HG03558 (cell line): ENCODE data around the gene TIAM2.
A peak's percentile ranks its signal among the peaks of the same experiment; 100 is the strongest.
"Not testable (repeated sequence)": the region's sequence is repeated elsewhere in the genome, so short reads cannot be mapped to it uniquely, and the experiment has no call there.

ENCODE experiments used
- ATAC-seq: cut with Tn5 transposase; IDR thresholded peaks from one replicate; pipeline ENCODE4 v1.9.1; 2021; ENCODE audit warnings: moderate number of reproducible peaks; ENCODE audit not compliant: unreplicated experiment; ENCODE audit errors: extremely low read depth

The TIAM2 gene

DNA sequence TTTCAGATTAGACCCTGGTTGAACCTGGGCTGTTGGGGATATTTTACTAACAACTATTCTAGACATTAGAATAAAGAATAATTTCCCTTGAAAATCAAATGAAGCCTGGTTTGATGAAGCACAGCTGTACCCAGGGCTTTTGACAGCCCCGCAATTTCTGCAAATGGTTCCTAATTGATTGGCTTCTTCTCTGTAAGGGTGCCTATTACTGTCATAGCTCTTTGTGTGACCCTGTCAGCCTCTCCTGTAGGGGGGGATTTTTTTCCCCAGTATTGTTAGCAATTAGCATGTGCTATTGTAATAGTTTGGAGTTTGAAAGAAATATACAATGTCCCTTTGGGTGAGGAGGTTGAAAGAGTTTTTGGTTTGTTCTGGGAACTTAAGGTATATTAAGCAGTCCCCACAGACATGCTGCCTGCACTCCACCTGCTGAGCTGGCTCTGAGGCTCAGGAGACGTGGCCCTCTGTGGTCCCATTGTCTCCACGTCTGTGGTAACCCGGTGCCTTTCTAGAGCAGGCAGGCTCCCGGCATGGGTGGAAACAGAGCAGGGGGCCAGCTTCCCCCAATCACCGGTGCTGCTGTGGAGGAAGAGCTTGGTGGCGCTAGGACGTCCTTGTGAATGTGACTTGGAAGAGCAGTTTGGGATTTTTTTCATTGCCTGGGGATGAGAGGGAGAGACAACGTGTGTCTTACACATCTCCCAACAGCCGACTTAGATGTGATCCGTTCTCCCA lies 221.4 kb downstream of the TIAM2 start:
- ATAC-seq: no peak

DNA sequence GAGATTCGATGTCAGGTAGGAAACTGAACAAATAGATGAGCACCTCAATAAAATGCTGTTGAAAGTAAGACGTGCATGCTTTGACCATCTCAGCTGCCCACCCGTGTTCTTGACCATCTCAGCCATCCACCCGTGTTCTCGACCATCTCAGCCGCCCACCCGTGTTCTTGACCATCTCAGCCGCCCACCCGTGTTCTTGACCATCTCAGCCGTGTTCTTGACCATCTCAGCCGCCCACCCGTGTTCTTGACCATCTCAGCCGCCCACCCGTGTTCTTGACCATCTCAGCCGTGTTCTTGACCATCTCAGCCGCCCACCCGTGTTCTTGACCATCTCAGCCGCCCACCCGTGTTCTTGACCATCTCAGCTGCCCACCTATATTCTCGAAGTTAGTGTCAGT lies 223.6 kb downstream of the TIAM2 start:
- not testable (repeated sequence) for ATAC-seq

DNA sequence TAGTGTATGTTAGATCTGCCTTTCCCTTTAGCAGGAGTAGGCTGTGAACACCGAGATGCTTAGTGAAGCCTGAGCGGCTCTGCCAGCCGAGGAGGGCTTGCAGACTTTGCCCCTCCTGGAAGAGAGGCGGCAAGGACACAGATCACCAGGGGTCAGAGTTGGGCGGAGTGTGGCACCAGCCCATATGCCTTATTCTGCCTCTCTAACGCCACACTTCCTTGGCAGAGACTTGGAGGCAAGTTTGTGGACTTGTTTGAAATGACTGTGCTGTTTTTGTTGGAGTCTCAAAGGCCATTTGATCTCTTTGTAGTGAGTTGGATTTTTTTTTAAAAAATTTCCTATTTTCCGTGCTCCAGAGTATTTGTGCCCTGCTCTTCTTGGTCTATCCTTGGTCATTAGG lies 224.2 kb downstream of the TIAM2 start:
- no peak for ATAC-seq

DNA sequence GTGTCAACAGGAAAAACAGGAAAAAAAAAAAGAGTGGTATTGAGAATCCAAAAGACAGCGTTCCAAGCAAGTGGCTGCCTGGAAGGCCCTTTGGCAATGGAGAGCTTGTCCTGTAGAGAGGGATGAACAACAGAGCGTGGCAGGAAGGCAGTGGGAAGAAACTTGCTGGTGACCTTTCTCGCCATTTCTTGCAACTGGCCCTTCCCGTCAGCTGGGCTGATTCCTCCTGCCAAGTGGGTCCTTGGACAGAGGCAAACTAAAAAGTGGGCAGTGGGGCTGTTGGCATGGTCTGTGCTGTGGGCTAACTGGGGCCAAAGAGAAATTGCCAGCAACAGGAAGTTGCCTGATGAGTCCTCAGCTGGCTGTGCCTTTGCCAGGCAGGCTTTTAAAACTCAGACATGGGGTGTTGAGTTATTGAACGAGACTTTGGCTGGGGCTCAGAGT lies 224.8 kb downstream of the TIAM2 start:
- no peak for ATAC-seq

DNA sequence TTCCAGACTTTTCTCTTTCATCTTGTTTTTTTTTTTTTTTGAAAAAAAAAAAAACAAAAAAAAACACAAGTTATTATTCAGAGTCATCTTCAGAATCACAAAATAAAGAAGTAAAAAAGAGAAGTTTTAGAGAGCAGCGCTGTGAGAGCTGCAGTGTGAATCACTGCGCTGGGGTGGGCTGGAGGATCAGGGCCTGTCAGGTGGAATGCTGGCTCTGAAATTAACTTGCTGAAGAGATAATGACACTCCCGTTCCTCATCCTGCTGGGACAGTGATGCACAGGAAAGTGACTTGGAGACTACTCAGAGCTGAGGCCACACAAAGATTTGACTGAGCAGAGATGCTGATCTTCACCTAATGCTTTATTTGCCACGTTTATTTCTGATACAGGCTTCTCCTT lies 226.0 kb downstream of the TIAM2 start:
- no peak for ATAC-seq

DNA sequence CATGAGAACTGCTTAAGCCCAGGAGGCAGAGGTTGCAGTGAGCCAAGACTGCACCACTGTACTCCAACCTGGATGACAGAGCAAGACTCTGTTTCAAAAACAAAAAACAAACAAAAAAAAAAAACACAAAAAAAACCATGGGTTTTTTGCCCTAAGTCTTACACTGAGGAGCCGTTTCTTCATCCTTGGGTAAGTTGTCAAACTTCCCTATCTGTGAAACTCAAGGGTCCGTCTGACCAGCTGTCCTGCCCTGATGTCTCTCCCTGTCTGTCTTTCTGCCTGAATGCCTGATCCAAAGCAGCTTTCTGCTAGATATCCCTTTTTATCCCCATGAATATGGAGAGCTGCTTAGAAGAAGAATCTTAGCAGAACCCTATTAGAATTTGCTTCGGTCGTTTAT lies 227.4 kb downstream of the TIAM2 start:
- ATAC-seq: no peak

DNA sequence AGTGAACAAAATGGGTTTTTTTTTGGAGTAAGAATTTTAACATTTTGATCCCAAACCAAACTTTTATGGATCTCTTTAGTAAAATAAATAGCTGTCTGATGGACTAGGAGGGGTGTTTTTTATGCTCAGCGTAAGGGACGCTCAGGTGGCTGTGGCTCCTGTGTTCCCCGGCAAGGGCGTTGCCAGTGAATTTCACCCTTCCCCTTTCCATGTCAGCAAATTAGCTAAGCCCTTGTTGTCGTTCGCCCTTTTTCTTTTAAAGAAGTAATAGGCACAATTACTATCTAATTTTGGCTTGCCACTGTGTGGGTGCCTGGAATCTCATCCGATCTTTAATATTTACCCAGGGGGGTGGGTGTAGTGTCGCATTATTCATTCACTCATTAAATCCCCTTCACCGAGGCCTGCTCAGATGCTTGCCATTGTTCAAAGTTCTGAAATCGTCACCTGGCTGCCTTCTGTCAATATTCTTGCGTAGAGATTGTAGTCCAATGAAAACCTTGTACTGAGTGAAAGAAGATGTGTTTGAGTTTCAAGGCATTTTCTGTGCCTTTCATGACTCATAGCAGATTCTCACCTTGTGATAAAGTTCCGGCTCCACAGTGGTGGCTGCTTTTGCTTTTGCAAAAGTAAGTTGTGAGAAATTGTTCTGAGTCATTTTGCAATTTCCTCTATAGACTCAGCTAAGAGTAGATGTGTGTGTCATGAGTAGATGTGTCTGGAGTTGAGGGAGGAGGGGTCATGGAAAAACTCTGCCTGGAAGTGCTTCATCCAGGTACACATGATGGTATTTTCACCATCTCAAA lies 228.7 kb downstream of the TIAM2 start:
- peak; percentile 94 for ATAC-seq

DNA sequence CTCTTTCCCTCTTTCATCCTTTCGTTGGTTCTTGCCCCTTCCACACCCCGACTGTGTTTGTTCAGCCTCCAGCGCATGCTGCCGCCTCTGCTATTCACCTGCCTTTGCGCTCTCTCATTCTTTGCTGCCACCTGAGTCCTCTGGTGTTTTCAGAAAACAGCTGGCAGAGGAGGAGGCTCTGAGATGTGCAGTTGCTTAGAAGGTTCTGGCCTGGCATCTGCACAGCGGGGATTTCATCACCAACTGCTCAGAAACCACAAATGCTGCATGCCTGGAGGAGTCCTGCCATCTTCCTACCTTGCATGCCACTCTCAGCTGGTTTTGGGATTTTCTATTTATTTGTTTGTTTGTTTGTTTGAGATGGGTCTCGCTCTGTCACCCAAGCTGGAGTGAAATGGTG lies 229.5 kb downstream of the TIAM2 start:
- no peak for ATAC-seq

DNA sequence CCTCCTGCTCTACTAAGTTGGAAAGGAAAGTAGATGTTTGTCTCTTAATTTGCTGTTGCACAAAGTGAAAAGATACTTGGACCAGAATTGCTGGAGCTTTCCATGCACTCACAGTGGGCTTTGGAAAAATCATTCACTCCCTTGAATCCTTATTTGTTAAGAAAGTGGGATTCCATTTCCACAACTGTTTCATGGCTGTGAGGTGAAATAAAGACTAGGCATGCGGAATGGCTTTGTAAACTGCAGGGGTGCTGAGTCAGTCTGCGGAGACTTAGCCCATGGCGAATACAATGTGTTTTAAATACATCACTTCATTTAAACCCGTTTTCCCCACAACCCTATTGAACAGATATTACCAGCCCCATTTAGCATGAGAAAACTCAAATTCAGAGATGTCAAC lies 231.9 kb downstream of the TIAM2 start:
- ATAC-seq: no peak

DNA sequence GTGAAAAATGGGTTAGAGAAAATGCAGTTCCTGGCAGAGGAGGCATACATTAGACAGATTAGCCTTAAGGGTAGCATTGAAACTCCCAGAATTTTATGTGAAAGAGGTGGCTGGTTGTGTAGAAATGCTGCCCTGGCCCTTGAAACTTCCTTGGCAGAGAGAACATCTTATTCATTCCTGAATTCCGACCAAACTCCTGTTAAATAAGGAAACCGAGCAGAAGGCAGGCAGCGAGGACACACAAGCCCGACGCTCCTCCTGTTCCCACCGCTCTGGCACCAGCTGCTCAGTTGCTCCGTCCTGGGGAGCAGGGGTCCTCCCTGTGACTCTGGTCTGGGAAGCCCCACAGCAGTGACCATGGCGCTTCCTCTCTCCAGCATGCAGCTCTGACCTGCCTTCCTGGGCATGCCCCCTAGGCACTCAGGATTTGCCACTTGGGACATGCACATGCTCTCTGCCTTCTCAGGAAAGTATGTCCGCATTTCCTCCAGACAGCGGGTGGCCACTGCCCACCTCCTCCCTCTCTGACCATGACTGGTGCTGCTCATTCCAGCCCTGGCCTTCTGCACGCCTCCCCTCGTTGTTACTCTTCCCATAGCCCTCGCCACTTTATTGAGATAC lies 233.5 kb downstream of the TIAM2 start:
- no peak for ATAC-seq

DNA sequence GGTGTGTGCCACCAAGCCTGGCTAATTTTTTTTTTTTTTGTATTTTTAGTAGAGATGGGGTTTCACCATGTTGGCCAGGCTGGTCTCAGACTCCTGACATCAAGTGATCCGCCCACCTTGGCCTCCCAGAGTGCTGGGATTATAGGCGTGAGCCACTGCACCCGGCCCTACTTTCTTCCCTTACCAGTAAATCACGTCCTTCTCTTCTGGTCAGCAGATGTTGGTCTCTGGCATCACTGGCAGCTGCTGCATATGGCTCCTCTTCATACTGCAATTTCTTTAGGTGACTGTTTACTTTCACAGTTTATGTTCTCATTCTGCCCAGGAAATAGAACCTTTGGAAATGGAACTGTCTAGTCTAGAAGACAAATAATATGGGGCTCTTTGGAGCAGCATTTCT lies 235.9 kb downstream of the TIAM2 start:
- not testable (repeated sequence) for ATAC-seq

DNA sequence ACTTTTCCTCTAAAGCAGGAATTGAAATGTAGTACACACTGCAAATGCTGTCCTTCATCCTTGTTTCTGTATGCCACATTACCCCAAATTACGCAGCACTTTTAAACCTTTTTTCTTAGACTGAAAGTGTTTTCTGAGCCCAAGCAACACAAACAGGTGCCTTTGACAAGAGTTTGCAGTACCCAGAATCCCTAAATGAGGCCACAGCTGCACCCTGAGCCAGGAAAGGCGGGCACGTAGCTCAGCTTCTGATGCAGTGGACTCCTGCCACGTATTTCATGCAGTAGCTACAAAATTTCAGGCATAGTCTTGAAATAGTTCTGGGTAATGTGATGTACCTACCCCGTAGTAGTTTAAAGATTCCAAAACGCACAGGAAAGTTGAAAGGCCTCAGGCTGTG lies 237.7 kb downstream of the TIAM2 start:
- ATAC-seq: no peak

DNA sequence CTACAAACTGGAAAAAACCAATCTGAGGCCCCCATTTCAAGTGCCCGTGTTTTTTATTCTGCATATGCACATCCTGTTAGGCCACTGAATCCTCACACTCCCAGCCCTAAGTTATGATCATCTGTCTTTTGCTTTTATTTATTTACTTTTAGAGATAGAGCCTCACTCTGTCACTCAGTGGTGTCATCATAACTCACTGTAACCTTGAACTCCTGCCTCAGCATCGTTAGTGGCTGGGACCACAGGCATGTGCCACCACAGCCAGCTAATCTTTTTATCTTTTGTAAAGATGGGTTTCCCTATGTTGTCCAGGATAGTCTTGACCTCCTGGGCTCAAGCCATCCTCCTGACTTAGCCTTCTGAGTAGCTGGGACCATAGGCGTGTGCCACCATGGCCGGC lies 239.1 kb downstream of the TIAM2 start:
- no peak for ATAC-seq

DNA sequence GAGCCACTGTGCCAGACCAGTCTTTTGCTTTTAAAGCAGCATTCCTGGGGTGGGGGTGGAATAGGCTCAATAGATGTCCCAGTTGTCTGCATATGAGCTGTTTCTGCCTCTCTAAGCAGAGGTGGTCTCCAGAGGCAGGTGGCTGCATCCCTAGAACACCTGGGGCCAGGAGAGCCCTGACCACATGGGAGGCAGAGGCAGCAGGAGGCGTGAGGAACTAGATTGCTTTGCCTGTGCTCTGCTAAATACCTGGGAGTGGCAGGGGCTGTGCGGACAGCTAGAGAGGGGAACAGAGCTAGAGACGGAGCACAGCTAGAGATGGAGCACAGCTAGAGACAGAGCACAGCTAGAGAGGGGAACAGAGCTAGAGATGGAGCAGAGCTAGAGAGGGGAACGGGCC lies 239.6 kb downstream of the TIAM2 start:
- ATAC-seq: no peak

DNA sequence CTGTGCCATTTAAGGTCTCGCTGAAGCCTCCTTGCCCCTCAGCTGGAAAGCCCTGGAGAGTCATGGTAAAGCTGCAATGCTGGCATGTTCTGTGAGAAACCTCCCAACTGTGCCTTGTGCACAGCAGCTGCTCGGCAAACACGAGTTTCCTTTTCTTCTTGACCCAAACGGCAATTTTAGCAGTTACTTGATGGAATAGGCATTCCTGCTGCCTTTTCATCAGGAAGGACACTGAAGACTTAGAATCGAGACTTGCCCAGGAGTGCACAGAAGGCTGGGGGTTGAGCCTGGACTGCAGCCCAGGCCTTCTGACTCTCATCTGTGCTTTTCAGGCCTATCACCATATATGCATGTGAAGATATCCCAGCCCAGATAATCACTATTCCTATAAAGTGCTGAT lies 240.0 kb downstream of the TIAM2 start:
- no peak for ATAC-seq

DNA sequence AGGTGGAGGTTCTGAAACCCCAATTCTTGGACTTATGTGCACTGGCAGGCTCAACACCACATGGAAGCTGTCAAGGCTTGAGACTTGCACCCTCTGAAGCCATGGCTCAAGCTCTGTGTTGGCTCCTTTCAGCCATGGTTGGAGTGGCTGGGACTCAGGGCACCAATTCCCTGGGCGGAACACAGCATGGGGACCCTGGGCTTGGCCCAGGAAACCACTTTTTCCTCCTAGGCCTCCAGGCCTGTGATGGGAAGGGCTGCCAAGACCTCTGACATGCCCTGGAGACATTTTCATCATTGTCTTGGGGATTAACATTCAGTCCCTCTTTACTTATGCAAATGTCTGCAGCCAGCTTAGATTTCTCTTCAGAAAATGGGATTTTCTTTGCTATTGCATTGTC lies 242.5 kb downstream of the TIAM2 start:
- no peak for ATAC-seq

DNA sequence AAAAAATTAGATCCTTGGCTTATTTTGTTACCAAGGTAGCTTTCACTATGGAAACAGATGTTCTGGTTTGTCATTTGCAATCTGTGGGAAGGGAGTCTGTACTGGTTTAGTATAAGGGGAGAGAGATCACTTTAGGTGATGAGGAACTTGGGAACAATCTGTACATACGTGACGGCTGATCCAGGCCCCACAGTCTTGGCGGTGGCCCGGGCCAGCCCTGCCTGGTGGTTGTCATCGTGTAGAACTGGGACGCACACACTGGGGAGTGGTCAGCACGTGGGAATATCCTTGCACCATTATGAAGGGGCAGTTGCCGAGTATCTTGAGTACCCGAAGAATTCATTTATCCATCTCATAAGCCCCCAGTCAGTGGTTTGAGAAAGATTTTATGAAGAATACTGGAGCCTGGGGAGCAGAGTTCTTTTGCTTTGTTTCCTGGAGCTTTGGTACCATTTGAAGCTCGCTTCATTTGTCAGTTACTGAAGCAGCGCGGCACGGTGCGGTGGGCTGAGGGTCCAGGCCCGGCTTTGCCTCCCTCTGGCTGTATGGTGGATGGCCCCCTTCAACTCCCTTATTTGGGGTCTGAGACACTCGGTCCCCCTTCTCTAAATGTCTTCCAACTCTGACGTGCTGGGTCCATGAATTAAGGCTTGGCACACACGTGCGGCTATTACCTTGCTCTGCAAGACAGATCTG lies 245.9 kb downstream of the TIAM2 start:
- no peak for ATAC-seq

DNA sequence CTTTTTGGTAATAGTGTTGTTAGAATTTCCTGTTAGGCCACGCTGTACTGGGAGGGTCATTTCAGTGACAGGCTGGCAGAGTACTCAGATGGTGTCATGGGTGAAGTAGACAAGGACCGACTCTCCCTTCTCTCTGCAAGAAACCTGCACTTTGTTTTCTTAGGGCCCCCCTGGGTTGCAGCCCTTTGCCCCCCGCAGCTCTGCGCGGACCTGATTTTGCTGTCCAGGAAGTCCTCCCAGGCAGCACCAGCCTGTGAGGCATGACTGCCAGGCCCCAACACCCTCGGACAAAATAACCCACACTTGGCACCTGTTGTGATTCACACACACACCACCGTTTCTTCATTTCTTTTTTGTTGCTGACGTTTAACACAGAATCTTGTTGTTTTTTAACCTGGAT lies 246.9 kb downstream of the TIAM2 start:
- no peak for ATAC-seq

DNA sequence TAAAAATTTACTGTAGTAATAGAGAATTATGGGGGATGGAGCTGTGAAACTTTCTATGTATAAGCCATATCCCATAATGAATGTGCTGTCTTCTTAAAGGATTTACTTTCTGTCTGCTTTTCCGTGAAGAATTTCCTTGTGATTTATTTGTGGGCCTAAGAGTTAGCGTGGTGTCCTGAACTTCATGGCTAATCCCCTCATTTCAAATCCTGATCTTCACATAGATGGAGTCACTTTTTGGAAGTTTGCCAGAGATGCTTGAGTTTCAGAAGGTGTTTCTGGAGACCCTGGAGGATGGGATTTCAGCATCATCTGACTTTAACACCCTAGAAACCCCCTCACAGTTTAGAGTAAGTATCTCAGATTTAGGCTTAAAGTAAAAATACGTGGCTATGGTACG lies 249.3 kb downstream of the TIAM2 start:
- no peak for ATAC-seq

DNA sequence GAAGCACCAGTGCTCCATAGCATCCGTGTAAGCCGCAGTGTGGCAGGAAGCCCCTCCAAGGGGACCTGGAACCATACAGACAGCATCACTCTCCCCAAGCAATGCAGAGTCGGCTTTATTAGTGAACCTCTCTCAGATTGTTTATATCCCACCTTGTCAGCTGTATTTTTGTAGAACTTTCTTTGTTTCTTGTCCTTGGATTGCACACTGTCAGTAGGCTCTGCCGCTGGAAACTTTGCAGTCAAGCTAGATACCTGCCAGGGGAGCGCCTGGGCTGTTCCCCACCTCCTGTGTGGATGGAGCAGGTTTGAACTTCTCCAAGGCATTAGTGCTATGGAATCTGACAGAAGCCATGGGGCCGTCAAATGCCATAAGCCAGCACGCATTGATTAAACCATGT lies 250.1 kb downstream of the TIAM2 start:
- ATAC-seq: no peak

DNA sequence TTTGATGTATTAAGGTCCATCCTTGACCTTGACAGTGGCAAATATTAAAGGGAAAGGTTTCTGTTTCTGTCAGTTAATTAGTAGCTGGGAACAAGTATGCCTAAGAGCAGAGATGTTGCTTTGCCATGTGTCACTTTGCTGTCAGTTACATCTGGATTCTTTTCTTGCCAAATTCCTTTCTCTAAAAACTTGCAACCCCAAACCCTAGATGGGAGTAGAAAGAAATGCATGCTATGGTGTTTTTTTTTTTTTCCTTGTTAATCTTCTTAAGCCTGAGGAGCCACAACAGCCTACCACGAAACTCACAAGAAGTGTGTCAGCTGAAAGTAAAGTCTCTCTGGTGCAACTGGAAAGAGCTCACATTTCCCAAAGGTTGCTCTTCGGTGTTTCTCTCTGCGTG lies 250.7 kb downstream of the TIAM2 start:
- no peak for ATAC-seq
